ENCODE measurements around the gene PRUNE1. TPM values are rescaled to one million over a fixed set of nuclear protein-coding genes. Genes with fewer than 3 reads are reported as not detected.

PRUNE1 gene
- polyA plus RNA-seq, 1 experiment = 21.7 TPM

- H3K27ac ChIP-seq (ENCODE audit: low read depth, low read length) = no peak overlapping the region
- CTCF ChIA-PET = interaction anchor here (0.6 kb wide), 1 partner anchor 16 kb away, joined by 3 read pairs; no protein-coding TSS in a partner anchor
- no peak for TF ChIP-seq CTCF (IDR thresholded peaks at IDR 0.05; ENCODE audit: low read depth, low read length)
- no peak for DNase-seq (ENCODE audit: low read depth, low spot score)
- no peaks in the 10 kb centered on the region for H3K27me3 ChIP-seq (ENCODE audit: control insufficient read depth, insufficient read depth, low read length)
- POLR2A ChIA-PET = no interaction called here
- no peaks in the 10 kb centered on the region for H3K9me3 ChIP-seq (ENCODE audit: control insufficient read depth, insufficient read depth, low read length)
- no peak overlapping the region for H3K4me3 ChIP-seq (ENCODE audit: low read depth, low read length)
Measured at GRCh38 chr1:150964164-150964489, 44.1 kb upstream of the PRUNE1 start.

- Histone ChIP-seq H3K27ac (ENCODE audit: low read depth, low read length) (no peak overlapping the region), H3K9me3 (ENCODE audit: control insufficient read depth, insufficient read depth, low read length) (no peaks in the 10 kb centered on the region), H3K27me3 (ENCODE audit: control insufficient read depth, insufficient read depth, low read length) (no peaks in the 10 kb centered on the region), H3K4me3 (ENCODE audit: low read depth, low read length) (no peak overlapping the region)
- no peak for TF ChIP-seq CTCF (IDR thresholded peaks at IDR 0.05; ENCODE audit: low read depth, low read length)
- CTCF ChIA-PET = interaction anchor here (0.5 kb wide), 1 partner anchor 230 kb away, joined by 4 read pairs; no protein-coding TSS in a partner anchor
- POLR2A ChIA-PET = no interaction called here
- DNase-seq (ENCODE audit: low read depth, low spot score) = no peak
Measured at GRCh38 chr1:150965605-150966004, 42.6 kb upstream of the PRUNE1 start.

- Histone ChIP-seq H3K4me3 (ENCODE audit: low read depth, low read length) (no peak overlapping the region), H3K27ac (ENCODE audit: low read depth, low read length) (no peak overlapping the region), H3K27me3 (ENCODE audit: control insufficient read depth, insufficient read depth, low read length) (no peaks in the 10 kb centered on the region), H3K9me3 (ENCODE audit: control insufficient read depth, insufficient read depth, low read length) (no peaks in the 10 kb centered on the region)
- no peak for TF ChIP-seq CTCF (IDR thresholded peaks at IDR 0.05; ENCODE audit: low read depth, low read length)
- CTCF ChIA-PET = interaction anchor here (0.5 to 1.1 kb wide), 3 partner anchors 8 to 229 kb away, joined by 3 to 4 read pairs (median 4); no protein-coding TSS in a partner anchor
- DNase-seq (ENCODE audit: low read depth, low spot score) = no peak
- POLR2A ChIA-PET = no interaction called here
Measured at GRCh38 chr1:150966011-150966410, 42.2 kb upstream of the PRUNE1 start.

- no peaks in the 10 kb centered on the region for H3K9me3 ChIP-seq (ENCODE audit: control insufficient read depth, insufficient read depth, low read length)
- H3K27me3 ChIP-seq (ENCODE audit: control insufficient read depth, insufficient read depth, low read length) = no peaks in the 10 kb centered on the region
- H3K27ac ChIP-seq (ENCODE audit: low read depth, low read length) = no peak overlapping the region
- no peak for DNase-seq (ENCODE audit: low read depth, low spot score)
- ChIA-PET POLR2A (no interaction called here), CTCF (no interaction called here)
- no peak for TF ChIP-seq CTCF (IDR thresholded peaks at IDR 0.05; ENCODE audit: low read depth, low read length)
- no peak overlapping the region for H3K4me3 ChIP-seq (ENCODE audit: low read depth, low read length)
Measured at GRCh38 chr1:150967936-150968335, 40.3 kb upstream of the PRUNE1 start.

GRCh38 chr1:150968491-150968890, 39.8 kb upstream of the PRUNE1 start:
- H3K27me3 ChIP-seq (ENCODE audit: control insufficient read depth, insufficient read depth, low read length) = no peaks in the 10 kb centered on the region
- no peak for TF ChIP-seq CTCF (IDR thresholded peaks at IDR 0.05; ENCODE audit: low read depth, low read length)
- H3K27ac ChIP-seq (ENCODE audit: low read depth, low read length) = no peak overlapping the region
- no peaks in the 10 kb centered on the region for H3K9me3 ChIP-seq (ENCODE audit: control insufficient read depth, insufficient read depth, low read length)
- POLR2A ChIA-PET = no interaction called here
- H3K4me3 ChIP-seq (ENCODE audit: low read depth, low read length) = no peak overlapping the region
- no peak for DNase-seq (ENCODE audit: low read depth, low spot score)
- CTCF ChIA-PET = no interaction called here

Measured in AG04450 (cell line).